K562 (cell line): ENCODE results near the gene ZMIZ1. TPM values are rescaled to one million over a fixed set of nuclear protein-coding genes. Genes with fewer than 3 reads are reported as not detected.

Source experiments
- ASH1L ChIP-seq: fragments of 450-650 bp; IDR thresholded peaks from 2 replicates; pipeline ENCODE4 v1.6.1; 2018; ENCODE audit warnings: borderline replicate concordance, mild to moderate bottlenecking, low read depth; ENCODE audit not compliant: partially characterized antibody
- BDP1 ChIP-seq: IDR thresholded peaks from 3 replicates; pipeline ENCODE4 v1.6.1; 2011; ENCODE audit not compliant: insufficient read length, insufficient read depth
- CBFA2T3 ChIP-seq: fragments of 450-650 bp; IDR thresholded peaks from 2 replicates; pipeline ENCODE4 v1.6.1; 2017
- CTBP1 ChIP-seq: fragments of 450-650 bp; IDR thresholded peaks from 2 replicates; pipeline ENCODE4 v1.6.1; 2016; ENCODE audit warnings: borderline replicate concordance
- FOSL1 ChIP-seq: fragments of 200-800 bp; sonication (Bioruptor generic); conservative IDR thresholded peaks from 2 replicates; pipeline ENCODE4 v1.6.1; 2016; ENCODE audit warnings: missing genetic modification characterization, missing compliant biosample characterization
- GATAD2B ChIP-seq: fragments of 450-650 bp; IDR thresholded peaks from 2 replicates; pipeline ENCODE4 v1.6.1; 2017; ENCODE audit warnings: mild to moderate bottlenecking, borderline replicate concordance
- ILF3 ChIP-seq: fragments of 450-650 bp; IDR thresholded peaks from 2 replicates; pipeline ENCODE4 v1.6.1; 2018; ENCODE audit warnings: antibody characterized with exemption, mild to moderate bottlenecking, moderate library complexity, borderline replicate concordance
- KHSRP ChIP-seq: fragments of 450-650 bp; IDR thresholded peaks from 2 replicates; pipeline ENCODE4 v1.6.1; 2017
- MAZ ChIP-seq, 2 experiments: fragments of 450-650 bp in 1 of 2; sonication (generic) in 1 of 2; formaldehyde crosslinking; IDR thresholded peaks in 1 of 2; conservative IDR thresholded peaks in 1 of 2; 2 replicates each; pipeline versions ENCODE4 v1.4.0 to v1.5.0; 2020; ENCODE audit warnings: mild to moderate bottlenecking in 1 of 2, missing genetic modification reagents in 1 of 2
- MEF2D ChIP-seq: conservative IDR thresholded peaks from 2 replicates; pipeline ENCODE4 v1.6.1; 2016; ENCODE audit warnings: low read depth, missing genetic modification characterization, missing compliant biosample characterization
- NCOR1 ChIP-seq: fragments of 450-650 bp; IDR thresholded peaks from 2 replicates; pipeline ENCODE4 v1.6.1; 2016; ENCODE audit warnings: mild to moderate bottlenecking, moderate library complexity
- RBM14 ChIP-seq: fragments of 200-400 bp; formaldehyde crosslinking; IDR thresholded peaks from 2 replicates; pipeline ENCODE4 v1.6.1; 2018; ENCODE audit warnings: low read depth, mild to moderate bottlenecking, low read length, moderate library complexity, borderline replicate concordance; ENCODE audit not compliant: insufficient read depth
- ZNF134 ChIP-seq: fragments of 250-450 bp; sonication (Bioruptor Pico); conservative IDR thresholded peaks from 2 replicates; pipeline ENCODE4 v1.4.0; 2020
- ZNF507 ChIP-seq: conservative IDR thresholded peaks from 2 replicates; pipeline ENCODE4 v1.6.1; 2017; ENCODE audit warnings: missing genetic modification characterization, missing compliant biosample characterization
- polyA plus RNA-seq, 8 experiments: library from polyadenylated mRNA; depleted of rRNA in 4 of 8; stranded (reverse) in 5 of 8; unstranded in 3 of 8; fragments of >200 nt; fragmentation: Nextera tagmentation in 2 of 8; fragmentation: Illumina TruSeq in 1 of 8; extraction: Ambion mirVana in 2 of 8; extraction: Trizol in 1 of 8; gene quantifications; 2 replicates each; pipeline versions ENCODE4 v1.2.1 to v1.2.3, GENCODE V29; 2011 to 2014; ENCODE audit warnings: inconsistent platforms in 1 of 8, missing spikeins in 1 of 8
- total RNA-seq, 7 experiments: library from RNA; depleted of rRNA in 6 of 7; stranded (reverse); fragments of >200 nt in 6 of 7; fragmentation: Illumina TruSeq in 2 of 7; extraction: Trizol in 2 of 7; gene quantifications; 2 replicates each; pipeline versions ENCODE4 v1.2.1 to v1.2.3, GENCODE V29; 2011 to 2021; ENCODE audit warnings: low replicate concordance in 1 of 7
- TF ChIP-seq, protein P1 (sequence below): fragments of 250-450 bp; sonication (Bioruptor Pico); IDR thresholded peaks from 2 replicates; pipeline ENCODE4 v1.5.0; 2020; ENCODE audit warnings: mild to moderate bottlenecking
- TF ChIP-seq, protein P2 (sequence below): fragments of 450-650 bp; IDR thresholded peaks from 2 replicates; pipeline ENCODE4 v1.6.1; 2016; ENCODE audit warnings: antibody characterized with exemption
- TF ChIP-seq, protein P3 (sequence below): fragments of 200-800 bp; sonication (Bioruptor generic); IDR thresholded peaks from 2 replicates; pipeline ENCODE4 v1.6.1; 2017; ENCODE audit warnings: missing genetic modification characterization, missing compliant biosample characterization
- TF ChIP-seq, protein P4 (sequence below): fragments of 200-400 bp; formaldehyde crosslinking; IDR thresholded peaks from 2 replicates; pipeline ENCODE4 v1.6.1; 2017; ENCODE audit warnings: mild to moderate bottlenecking, low read depth, low read length, moderate library complexity

ZMIZ1 gene
- total and polyA plus RNA-seq, 9 of the 15 experiments (the other 6 are each of a cell fraction or from before 2014, with no cell fraction given), result 1.0 to 37.3 (median 4.3) TPM

DNA sequence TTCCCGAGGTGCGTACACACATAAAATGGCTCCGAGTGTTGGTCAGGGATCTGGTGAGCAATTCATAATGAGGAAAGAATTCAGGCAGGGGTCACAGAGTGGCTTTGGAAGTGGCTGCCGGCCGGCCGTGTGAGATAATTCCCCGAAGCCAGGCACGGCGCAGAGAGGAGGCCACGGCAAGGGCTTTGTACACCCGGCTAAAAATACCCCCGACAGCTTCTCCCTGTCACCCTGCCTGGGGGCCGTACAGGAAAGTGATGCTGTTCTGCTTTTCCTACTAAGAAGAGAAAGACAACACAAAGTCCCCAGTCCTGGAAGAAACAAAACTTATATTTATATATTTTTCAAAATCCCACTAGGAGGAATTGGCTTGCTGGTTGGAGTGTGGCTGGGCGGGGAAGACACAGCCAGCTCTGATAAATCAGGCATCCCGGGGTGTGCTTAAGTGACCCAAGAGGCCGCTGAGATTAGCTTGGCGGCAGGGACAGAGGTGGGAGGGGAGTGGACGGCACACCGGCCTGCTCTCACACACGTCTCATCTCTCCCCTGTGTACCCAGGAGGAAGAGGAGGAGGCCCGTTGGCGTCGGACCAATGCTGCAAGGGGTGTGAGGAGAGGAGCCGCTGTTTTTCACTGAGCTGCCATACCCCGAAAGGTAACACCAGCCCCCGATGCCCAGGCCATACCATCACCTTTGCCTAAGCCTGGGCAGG is 70.5 kb downstream of the ZMIZ1 start (continued):
- 0 out of 2 replicates have a peak, but pooled peaks have one; percentile 12 for TF ChIP-seq CTBP1
- TF ChIP-seq, protein P1, sequence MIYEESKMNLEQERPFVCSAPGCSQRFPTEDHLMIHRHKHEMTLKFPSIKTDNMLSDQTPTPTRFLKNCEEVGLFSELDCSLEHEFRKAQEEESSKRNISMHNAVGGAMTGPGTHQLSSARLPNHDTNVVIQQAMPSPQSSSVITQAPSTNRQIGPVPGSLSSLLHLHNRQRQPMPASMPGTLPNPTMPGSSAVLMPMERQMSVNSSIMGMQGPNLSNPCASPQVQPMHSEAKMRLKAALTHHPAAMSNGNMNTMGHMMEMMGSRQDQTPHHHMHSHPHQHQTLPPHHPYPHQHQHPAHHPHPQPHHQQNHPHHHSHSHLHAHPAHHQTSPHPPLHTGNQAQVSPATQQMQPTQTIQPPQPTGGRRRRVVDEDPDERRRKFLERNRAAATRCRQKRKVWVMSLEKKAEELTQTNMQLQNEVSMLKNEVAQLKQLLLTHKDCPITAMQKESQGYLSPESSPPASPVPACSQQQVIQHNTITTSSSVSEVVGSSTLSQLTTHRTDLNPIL (CRISPR knock-in tag), result no peak
- TF ChIP-seq MAZ (CRISPR knock-in tag; conservative IDR thresholded peaks at IDR 0.05 in 1 of 2, IDR thresholded peaks at IDR 0.05 in 1 of 2), result peak in 1 of 2 experiments; percentile 20; a peak in 2 of 4 replicates
- TF ChIP-seq CBFA2T3, result peak; percentile 36; the same call in 1 of the 2 replicates
- TF ChIP-seq ZNF134 (CRISPR knock-in tag), result no peak
- TF ChIP-seq GATAD2B, result no peak
- no peak for TF ChIP-seq BDP1
- TF ChIP-seq KHSRP, result no peak
- TF ChIP-seq ASH1L, result no peak
- TF ChIP-seq, protein P2, sequence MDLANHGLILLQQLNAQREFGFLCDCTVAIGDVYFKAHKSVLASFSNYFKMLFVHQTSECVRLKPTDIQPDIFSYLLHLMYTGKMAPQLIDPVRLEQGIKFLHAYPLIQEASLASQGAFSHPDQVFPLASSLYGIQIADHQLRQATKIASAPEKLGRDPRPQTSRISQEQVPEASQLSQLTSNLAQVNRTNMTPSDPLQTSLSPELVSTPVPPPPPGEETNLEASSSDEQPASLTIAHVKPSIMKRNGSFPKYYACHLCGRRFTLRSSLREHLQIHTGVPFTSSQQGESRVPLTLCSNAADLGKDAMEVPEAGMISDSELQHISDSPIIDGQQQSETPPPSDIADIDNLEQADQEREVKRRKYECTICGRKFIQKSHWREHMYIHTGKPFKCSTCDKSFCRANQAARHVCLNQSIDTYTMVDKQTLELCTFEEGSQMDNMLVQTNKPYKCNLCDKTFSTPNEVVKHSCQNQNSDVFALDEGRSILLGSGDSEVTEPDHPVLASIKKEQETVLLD, result no peak
- TF ChIP-seq, protein P3, sequence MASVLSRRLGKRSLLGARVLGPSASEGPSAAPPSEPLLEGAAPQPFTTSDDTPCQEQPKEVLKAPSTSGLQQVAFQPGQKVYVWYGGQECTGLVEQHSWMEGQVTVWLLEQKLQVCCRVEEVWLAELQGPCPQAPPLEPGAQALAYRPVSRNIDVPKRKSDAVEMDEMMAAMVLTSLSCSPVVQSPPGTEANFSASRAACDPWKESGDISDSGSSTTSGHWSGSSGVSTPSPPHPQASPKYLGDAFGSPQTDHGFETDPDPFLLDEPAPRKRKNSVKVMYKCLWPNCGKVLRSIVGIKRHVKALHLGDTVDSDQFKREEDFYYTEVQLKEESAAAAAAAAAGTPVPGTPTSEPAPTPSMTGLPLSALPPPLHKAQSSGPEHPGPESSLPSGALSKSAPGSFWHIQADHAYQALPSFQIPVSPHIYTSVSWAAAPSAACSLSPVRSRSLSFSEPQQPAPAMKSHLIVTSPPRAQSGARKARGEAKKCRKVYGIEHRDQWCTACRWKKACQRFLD (CRISPR knock-in tag), result 0 out of 2 replicates have a peak, but pooled peaks have one; percentile 40
- no peak for TF ChIP-seq NCOR1
- TF ChIP-seq FOSL1 (tag), result 0 out of 2 replicates have a peak, but pooled peaks have one; percentile 17
- TF ChIP-seq ZNF507 (tag), result no peak
- no peak for TF ChIP-seq ILF3
- no peak for TF ChIP-seq RBM14
- TF ChIP-seq MEF2D (tag), result 0 out of 2 replicates have a peak, but pooled peaks have one; percentile 25
- TF ChIP-seq, protein P4, sequence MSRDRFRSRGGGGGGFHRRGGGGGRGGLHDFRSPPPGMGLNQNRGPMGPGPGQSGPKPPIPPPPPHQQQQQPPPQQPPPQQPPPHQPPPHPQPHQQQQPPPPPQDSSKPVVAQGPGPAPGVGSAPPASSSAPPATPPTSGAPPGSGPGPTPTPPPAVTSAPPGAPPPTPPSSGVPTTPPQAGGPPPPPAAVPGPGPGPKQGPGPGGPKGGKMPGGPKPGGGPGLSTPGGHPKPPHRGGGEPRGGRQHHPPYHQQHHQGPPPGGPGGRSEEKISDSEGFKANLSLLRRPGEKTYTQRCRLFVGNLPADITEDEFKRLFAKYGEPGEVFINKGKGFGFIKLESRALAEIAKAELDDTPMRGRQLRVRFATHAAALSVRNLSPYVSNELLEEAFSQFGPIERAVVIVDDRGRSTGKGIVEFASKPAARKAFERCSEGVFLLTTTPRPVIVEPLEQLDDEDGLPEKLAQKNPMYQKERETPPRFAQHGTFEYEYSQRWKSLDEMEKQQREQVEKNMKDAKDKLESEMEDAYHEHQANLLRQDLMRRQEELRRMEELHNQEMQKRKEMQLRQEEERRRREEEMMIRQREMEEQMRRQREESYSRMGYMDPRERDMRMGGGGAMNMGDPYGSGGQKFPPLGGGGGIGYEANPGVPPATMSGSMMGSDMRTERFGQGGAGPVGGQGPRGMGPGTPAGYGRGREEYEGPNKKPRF, result no peak
